HG03097 (cell line): ENCODE measurements around the gene CHTOP.
A peak's percentile ranks its signal among the peaks of the same experiment; 100 is the strongest.
"Not testable (repeated sequence)": the region's sequence is repeated elsewhere in the genome, so short reads cannot be mapped to it uniquely, and the experiment has no call there.

ENCODE experiments used
- ATAC-seq: cut with Tn5 transposase; IDR thresholded peaks from one replicate; pipeline ENCODE4 v1.9.1; 2021; ENCODE audit not compliant: unreplicated experiment, low FRiP score

Gene CHTOP, protein sequence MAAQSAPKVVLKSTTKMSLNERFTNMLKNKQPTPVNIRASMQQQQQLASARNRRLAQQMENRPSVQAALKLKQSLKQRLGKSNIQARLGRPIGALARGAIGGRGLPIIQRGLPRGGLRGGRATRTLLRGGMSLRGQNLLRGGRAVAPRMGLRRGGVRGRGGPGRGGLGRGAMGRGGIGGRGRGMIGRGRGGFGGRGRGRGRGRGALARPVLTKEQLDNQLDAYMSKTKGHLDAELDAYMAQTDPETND

GRCh38 chr1:153633754-153634665, at the start of gene CHTOP:
CHTOP (plus strand) TSS chr1:153634066; CDS start chr1:153636589, 2,523 bp downstream.
- peak; percentile 82 for ATAC-seq

DNA sequence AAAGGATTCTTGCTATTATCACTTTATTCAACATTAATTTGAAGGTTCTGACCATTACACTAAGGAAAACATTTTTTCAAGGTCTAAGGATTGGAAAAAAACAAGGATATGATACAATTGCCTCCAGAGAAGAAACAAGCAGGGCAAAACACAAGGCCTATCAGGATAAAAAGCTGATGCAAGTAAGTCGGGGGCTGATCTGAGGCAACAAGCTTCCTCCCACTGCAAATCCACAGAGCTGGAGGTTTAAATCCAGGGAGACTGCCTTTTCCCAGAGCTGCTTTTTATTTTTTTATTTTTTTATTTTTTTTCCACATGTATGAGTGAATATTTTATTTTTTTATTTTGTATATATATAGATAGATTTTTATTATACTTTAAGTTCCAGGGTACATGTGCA, 48.9 kb upstream of the CHTOP start:
- ATAC-seq, result no peak

- no peak for ATAC-seq
Measured at GRCh38 chr1:153586347-153586746, 47.5 kb upstream of the CHTOP start.

DNA sequence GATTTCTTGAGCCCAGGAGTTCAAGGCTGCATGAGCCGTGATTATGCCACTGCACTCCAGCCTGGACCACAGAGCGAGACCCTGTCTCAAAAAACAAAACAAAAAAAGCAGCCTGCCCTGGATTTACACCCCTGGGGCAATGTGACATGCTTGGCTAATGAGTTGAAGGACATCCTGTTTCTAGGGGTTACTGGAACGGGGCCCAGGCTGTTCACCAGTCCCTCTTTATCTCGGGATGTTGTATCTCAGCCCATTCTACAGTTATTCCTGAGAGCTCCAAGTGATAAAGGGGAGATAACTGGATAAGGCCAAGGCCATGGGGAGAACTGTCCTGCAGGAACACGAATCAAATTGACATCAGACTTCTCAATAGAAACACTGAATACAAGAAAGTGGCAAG, 46.6 kb upstream of the CHTOP start:
- no peak for ATAC-seq

- ATAC-seq, result not testable (repeated sequence)
Measured at GRCh38 chr1:153588033-153588432, 45.8 kb upstream of the CHTOP start.

DNA sequence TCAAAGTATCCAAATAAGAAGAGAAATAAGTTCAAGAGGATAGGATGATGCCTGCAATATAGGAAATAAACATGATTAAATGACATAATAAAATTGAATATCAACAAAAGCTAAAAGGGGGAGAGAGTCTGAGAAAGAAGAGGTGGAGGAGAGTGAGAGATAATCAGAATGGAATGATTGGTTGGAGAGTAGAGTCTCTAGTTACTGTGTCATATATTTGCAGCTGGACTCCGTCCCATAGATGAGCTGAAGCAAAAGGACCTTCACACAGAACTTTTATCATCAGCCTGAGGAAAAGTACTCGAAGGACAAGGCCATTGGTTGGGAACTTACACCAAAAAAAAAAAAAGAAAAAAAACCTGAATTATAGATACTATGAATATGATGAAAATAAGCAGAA, 45.4 kb upstream of the CHTOP start:
- no peak for ATAC-seq

DNA sequence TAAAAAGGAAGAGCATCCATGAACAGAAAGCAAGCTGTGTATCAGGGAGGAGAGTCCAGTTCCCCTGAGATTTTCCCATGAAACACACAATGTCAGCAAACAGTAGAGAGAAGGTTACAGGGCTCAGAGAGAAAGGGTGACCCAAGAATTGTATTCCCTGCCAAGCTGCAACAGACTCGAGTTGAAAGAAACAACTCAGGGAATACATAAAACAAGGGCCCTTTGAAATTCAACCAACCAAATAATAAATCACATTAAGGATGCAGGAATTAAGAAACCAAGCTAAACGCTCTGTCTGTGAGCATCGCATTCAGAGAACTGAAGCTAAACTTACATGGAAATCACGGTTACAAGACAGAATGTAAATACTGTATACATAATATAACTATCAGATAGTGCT, 41.1 kb upstream of the CHTOP start:
- no peak for ATAC-seq

DNA sequence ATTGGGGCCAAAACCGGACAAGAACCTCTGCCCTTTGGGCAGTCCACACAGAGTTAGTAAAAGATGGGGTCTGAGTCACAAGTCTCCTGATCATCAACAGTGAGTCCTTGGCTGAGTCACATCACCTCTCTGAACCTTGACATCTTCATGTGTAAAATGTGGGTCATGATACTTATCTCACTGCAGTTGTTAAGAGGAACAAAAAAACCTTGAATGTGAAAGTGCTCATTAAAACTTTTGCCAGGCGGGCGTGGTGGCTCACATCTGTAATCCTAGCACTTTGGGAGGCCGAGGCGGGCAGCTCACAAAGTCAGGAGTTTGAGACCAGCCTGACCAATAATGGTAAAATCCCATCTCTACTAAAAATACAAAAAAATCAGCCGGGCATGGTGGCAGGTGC, 36.7 kb upstream of the CHTOP start:
- no peak for ATAC-seq

- ATAC-seq, result peak; percentile 91
Measured at GRCh38 chr1:153598309-153599172, 35.3 kb upstream of the CHTOP start.

- ATAC-seq, result no peak
Measured at GRCh38 chr1:153599847-153600246, 34.0 kb upstream of the CHTOP start.

- ATAC-seq, result no peak
Measured at GRCh38 chr1:153602749-153603148, 31.1 kb upstream of the CHTOP start.

DNA sequence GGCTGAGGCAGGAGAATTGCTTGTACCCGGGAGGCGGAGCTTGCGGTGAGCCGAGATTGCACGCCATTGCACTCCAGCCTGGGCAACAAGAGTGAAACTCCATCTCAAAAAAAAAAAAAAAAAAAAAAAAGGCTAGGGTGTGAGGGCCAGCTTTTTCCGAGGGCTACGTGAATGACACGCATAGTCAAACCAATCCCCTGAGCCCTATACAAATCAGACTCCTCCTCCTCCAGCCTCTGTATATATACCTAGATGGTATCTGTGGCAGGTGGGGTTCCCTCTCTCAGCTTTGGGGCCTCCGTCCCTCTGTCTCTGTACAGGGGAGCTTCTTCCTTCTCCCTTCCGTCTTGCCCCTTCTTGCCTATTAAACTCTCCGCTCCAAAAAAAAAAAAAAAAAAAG, 27.7 kb upstream of the CHTOP start:
- ATAC-seq, result no peak

GRCh38 chr1:153607381-153607780, 26.5 kb upstream of the CHTOP start:
- no peak for ATAC-seq

- no peak for ATAC-seq
Measured at GRCh38 chr1:153608089-153608682, 25.7 kb upstream of the CHTOP start.

DNA sequence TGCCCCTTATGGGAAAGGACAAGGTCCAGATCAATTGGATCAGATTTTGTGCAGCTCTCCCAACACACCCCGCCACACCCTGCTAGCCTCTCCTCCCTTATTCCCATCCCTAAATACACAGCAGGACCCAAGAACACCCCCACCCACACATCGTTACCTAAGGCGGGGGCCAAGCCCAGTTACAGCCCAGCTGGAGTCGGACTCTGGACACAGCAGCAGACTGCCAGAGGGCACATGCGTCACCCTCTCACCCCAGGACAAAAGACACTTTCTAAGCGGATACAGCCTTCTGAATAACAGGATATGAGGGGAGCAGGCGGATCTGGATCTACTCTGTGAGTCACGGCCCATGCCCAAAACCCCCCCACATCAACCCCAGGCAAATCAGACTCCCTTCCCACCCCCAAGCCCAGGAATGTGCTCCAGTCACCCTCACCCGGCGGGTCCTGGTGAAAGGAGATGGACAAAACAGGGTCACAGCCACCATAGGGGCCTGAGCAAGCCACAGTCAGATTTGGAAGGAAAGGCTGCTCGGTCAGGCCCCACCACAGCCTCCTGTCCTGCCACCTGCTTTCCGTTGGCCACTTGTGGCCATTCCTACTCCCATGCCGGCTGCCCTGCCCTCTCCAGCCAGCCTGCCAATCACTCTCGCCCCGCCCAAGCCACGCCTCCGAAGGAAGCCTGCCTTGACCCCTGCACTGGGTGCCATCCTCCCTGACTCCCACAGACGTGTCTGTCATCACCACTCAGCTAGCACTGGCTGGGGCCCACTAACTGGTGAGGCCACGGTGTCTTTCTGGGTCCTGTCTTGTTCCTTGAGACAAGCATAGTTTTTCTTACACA, 24.9 kb upstream of the CHTOP start:
- ATAC-seq, result no peak

- no peak for ATAC-seq
Measured at GRCh38 chr1:153609585-153609907, 24.3 kb upstream of the CHTOP start.

GRCh38 chr1:153610334-153610733, 23.5 kb upstream of the CHTOP start:
- no peak for ATAC-seq

GRCh38 chr1:153610811-153611301, 23.0 kb upstream of the CHTOP start:
- ATAC-seq, result no peak

DNA sequence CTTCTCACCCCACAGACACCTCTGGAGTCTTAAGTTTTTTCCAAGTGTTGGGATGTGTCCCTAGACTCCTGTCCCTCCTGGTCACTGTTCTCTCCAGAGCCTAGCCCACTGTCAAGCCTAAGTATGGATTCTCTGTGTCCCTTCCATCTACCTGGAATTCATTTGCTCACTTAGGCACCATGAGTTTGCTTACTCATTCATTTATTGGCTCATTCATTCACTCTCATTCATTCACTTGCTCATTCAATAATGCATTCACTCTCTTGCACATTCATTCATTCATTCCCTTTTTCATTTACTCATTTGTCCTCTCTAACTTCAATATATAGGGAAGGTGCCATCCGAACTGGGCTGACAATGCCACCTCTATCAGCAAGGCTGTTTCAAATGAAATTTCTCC, 22.5 kb upstream of the CHTOP start:
- no peak for ATAC-seq
